ENCODE data around the gene SSX2IP.

DNA sequence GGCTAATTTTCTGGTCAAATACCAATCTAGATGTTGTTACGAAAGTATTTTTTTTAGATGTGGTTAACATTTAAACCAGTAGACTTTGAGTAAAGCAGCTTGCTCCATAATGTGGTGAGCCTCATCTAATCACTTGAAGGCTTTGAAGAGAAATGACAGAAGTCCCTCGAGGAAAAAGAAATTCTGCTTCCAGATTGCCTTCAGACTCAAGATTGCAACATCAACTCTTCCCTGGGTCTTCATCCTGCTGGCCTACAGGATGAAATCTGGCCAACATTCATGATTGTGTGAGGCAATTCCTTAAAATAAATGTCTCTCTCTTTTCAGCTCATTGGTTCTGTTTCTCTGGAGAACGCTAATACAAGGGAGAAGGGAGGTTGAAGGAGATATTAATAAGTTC, 32.5 kb upstream of the SSX2IP start:
- no peak for TF ChIP-seq CTCF (IDR thresholded peaks at IDR 0.05; ENCODE audit: low read length)
- no peak for TF ChIP-seq EZH2 (IDR thresholded peaks at IDR 0.05; ENCODE audit: borderline replicate concordance, low read length)
